GM12865 (cell line): ENCODE measurements around the gene BST2.

Experiments used
- DNase-seq: peaks from one replicate; pipeline ENCODE4 v3.0.0; 2010; ENCODE audit warnings: low read depth
- H3K4me3 ChIP-seq: 2 replicates; pipeline ENCODE4 v1.5.1; 2011; ENCODE audit warnings: mild to moderate bottlenecking, low read depth, low read length, control low read depth
- CTCF ChIP-seq: IDR thresholded peaks from 2 replicates; pipeline ENCODE4 v1.5.1; 2011; ENCODE audit warnings: low read length, control low read depth, low read depth, inconsistent platforms; ENCODE audit not compliant: insufficient read depth; ENCODE audit errors: missing control alignments

The BST2 gene

DNA sequence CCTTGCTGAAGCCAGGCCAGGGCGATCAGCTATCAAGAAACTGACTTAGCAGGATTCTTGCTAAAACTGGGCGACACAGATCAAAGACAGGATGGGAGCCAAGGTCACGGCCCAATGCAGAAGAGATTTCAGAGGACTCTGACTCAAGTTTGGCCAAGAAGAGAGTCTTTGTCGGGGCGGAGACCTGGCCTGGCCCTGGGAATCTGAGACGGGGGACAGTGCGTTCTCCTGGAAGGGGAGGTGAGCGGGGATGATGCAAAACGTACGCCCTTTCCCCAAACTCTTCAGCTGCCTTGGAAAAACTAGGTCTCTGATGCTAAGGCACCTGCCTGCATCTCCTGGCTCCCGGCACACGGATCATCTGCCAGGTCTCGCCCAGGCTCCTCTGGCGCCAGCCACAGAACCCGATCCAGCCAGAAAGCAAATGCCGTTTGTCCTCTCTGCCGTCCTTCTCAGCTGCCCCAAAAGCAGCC lies 24.2 kb upstream of the BST2 start:
- no peak overlapping the region for H3K4me3 ChIP-seq
- DNase-seq = no peak
- no peak for TF ChIP-seq CTCF

DNA sequence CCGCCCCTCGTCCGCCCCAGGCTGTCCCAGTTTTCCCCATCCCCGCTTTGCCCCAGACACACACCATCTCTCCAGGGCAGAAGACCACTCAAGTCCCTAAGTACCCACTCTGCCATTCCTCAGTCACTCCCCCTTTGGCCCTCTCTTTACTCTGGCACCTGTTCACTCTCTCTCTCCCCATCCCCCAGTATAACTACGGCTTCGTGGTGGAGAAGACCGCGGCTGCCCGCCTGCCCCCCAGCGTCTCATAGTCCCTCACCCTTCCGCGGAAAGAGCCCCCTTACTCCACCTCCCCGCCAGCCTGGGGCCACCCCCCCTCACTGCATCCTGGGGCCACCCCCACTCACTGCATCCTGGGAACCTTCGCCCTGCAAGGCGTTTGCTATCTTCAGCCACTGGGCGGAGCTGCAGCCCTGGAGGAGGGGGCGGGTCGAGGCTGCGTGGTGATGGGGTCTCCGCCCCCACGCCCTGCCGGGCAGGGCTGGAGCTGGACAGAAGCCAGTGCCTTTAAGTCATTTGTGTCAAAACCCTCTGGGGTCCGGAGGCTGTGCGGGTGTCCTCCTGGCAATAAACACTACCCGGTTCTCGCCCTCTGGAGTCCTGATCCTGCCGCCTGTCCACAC lies 19.4 kb upstream of the BST2 start:
- peak; percentile 33 for DNase-seq
- H3K4me3 ChIP-seq = no peak overlapping the region
- peak; percentile 17 for TF ChIP-seq CTCF

DNA sequence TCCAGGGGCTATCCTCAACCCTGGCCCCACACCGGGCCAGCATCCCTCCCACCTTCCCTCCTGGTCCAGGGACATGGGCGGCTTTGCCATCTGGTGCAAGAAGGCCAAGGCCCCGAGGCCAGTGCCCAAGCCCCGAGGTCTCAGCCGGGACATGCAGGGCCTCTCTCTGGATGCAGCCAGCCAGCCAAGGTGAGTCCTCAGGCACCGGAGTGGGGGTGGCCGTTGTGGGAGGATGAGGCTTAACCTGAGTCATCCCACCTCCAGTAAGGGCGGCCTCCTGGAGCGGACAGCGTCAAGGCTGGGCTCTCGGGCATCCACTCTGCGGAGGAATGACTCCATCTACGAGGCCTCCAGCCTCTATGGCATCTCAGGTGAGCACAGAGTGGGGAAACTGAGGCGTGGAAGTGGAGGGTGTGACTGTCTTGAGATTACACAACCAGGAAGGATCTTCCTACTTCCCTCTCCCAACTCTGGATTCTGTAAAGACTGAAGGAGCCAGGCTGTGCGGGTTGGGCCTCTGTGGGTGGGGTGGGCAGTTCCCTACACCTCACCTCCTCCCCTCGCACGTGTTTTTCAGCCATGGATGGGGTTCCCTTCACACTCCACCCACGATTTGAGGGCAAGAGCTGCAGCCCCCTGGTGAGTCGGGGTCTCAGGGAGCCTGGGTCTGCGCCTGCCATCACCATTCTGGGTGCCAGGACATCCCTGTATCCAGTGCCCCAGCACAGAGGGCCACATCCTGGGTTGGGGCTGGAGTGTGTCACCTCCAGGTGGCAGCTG lies 18.2 kb upstream of the BST2 start:
- no peak for TF ChIP-seq CTCF
- no peak overlapping the region for H3K4me3 ChIP-seq
- no peak for DNase-seq

DNA sequence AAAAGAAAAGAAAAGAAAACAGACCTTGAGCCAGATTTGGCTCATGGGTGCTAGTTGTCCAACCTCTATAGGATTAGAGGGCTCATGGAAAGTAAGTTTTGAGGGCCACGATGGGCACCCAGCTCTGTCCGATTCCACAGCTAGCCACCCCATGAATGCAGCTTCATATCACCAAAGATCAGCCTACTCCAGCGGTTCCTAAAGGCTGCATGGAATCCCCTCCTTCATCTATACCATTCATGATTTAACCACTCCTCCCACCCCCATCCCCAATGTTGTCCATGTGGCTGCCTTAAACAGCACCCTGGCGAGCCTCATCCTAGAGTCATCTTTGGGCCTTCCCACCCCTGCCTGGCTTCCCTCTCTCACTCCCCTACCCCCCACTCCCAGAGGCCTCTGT lies 16.5 kb upstream of the BST2 start:
- H3K4me3 ChIP-seq = no peak overlapping the region
- no peak for DNase-seq
- no peak for TF ChIP-seq CTCF

- TF ChIP-seq CTCF = no peak
- DNase-seq = peak; percentile 46
- H3K4me3 ChIP-seq = peak overlapping the region; percentile 92
Observed at GRCh38 chr19:17420475-17420924, 15.1 kb upstream of the BST2 start.

GRCh38 chr19:17419621-17420474 lies 14.4 kb upstream of the BST2 start, which contains the start of gene MVB12A:
TSS of gene MVB12A (plus strand) at chr19:17420047. CDS start at chr19:17420136, 89 bp downstream.
- H3K4me3 ChIP-seq = peak within 1 kb of the TSS; percentile 92
- TF ChIP-seq CTCF = no peak
- peak; percentile 99 for DNase-seq
